HepG2 (cell line): ENCODE data around the gene PGP. TPM values are rescaled to one million over a fixed set of nuclear protein-coding genes. Genes with fewer than 3 reads are reported as not detected.
A peak's percentile ranks its signal among the peaks of the same experiment; 100 is the strongest.

ENCODE experiments used
- EEA1 ChIP-seq: sonication (generic); formaldehyde crosslinking; IDR thresholded peaks from 2 replicates; pipeline ENCODE4 v1.5.1; 2020; ENCODE audit warnings: mild to moderate bottlenecking, missing genetic modification reagents, borderline replicate concordance
- GABPA ChIP-seq, 2 experiments: IDR thresholded peaks; 2 replicates each; pipeline ENCODE4 v1.6.1; 2011 to 2016; ENCODE audit warnings: low read depth in 2 of 2, low read length in 1 of 2, missing biosample characterization in 1 of 2, missing genetic modification characterization in 1 of 2
- GTF3A ChIP-seq: sonication (generic); formaldehyde crosslinking; conservative IDR thresholded peaks from 2 replicates; pipeline ENCODE4 v1.4.0; 2020; ENCODE audit warnings: mild to moderate bottlenecking, missing genetic modification reagents
- MIXL1 ChIP-seq: IDR thresholded peaks from 2 replicates; pipeline ENCODE4 v1.6.1; 2016
- PCBP1 ChIP-seq: fragments of 200-400 bp; formaldehyde crosslinking; IDR thresholded peaks from 2 replicates; pipeline ENCODE4 v1.6.1; 2017; ENCODE audit warnings: mild to moderate bottlenecking, low read depth, low read length, borderline replicate concordance
- ZFAT ChIP-seq: sonication (generic); formaldehyde crosslinking; conservative IDR thresholded peaks from 2 replicates; pipeline ENCODE4 v1.8.1; 2023; ENCODE audit warnings: missing genetic modification reagents, inconsistent platforms
- ZNF263 ChIP-seq: sonication (generic); formaldehyde crosslinking; IDR thresholded peaks from 2 replicates; pipeline ENCODE4 v1.4.0; 2020; ENCODE audit warnings: missing genetic modification reagents
- ZNF264 ChIP-seq: sonication (generic); formaldehyde crosslinking; IDR thresholded peaks from 2 replicates; pipeline ENCODE4 v1.4.0; 2020; ENCODE audit warnings: missing genetic modification reagents
- ZNF383 ChIP-seq: sonication (generic); formaldehyde crosslinking; IDR thresholded peaks from 2 replicates; pipeline ENCODE4 v1.4.0; 2020; ENCODE audit warnings: missing genetic modification reagents, mild to moderate bottlenecking, borderline replicate concordance
- ZNF543 ChIP-seq: sonication (generic); formaldehyde crosslinking; IDR thresholded peaks from 2 replicates; pipeline ENCODE4 v1.4.0; 2020; ENCODE audit warnings: mild to moderate bottlenecking, missing genetic modification reagents
- ZNF552 ChIP-seq: sonication (generic); formaldehyde crosslinking; IDR thresholded peaks from 2 replicates; pipeline ENCODE4 v1.9.0; 2022; ENCODE audit warnings: missing genetic modification reagents, mild to moderate bottlenecking, borderline replicate concordance
- ZNF670 ChIP-seq: sonication (generic); formaldehyde crosslinking; IDR thresholded peaks from 2 replicates; pipeline ENCODE4 v1.8.0; 2022; ENCODE audit warnings: mild to moderate bottlenecking, missing genetic modification reagents, borderline replicate concordance
- ZNF788 ChIP-seq: sonication (generic); formaldehyde crosslinking; IDR thresholded peaks from 2 replicates; pipeline ENCODE4 v1.5.0; 2020; ENCODE audit warnings: mild to moderate bottlenecking, missing genetic modification reagents, borderline replicate concordance
- polyA plus RNA-seq, 8 experiments: library from polyadenylated mRNA; depleted of rRNA in 3 of 8; stranded (reverse) in 7 of 8; unstranded in 1 of 8; fragments of >200 nt; fragmentation: Illumina TruSeq in 4 of 8; extraction: Trizol in 4 of 8; gene quantifications; 2 replicates each; pipeline versions ENCODE4 v1.2.1 to v1.2.3, GENCODE V29; 2011 to 2016; ENCODE audit warnings: low read depth in 4 of 8, missing spikeins in 1 of 8, mixed read lengths in 1 of 8; ENCODE audit not compliant: insufficient read depth in 1 of 8
- total RNA-seq, 5 experiments: library from RNA; depleted of rRNA; stranded (reverse); fragments of >200 nt; fragmentation: Illumina TruSeq; extraction: Trizol; gene quantifications; 2 replicates each; pipeline ENCODE4 v1.2.3, GENCODE V29; 2016; ENCODE audit warnings: low read depth in 1 of 5
- TF ChIP-seq, protein P1 (sequence below), 2 experiments: fragments of 450-650 bp in 1 of 2; sonication (generic) in 1 of 2; formaldehyde crosslinking in 1 of 2; IDR thresholded peaks; 2 replicates each; pipeline versions ENCODE4 v1.6.1 to v1.8.0; 2016 to 2022; ENCODE audit warnings: antibody characterized with exemption in 1 of 2, mild to moderate bottlenecking in 1 of 2, missing genetic modification reagents in 1 of 2
- TF ChIP-seq, protein P2 (sequence below): IDR thresholded peaks from 2 replicates; pipeline ENCODE4 v1.6.1; 2018; ENCODE audit warnings: missing genetic modification reagents
- TF ChIP-seq, protein P3 (sequence below): sonication (generic); formaldehyde crosslinking; IDR thresholded peaks from 2 replicates; pipeline ENCODE4 v1.8.0; 2022; ENCODE audit warnings: mild to moderate bottlenecking, missing genetic modification reagents; ENCODE audit not compliant: insufficient replicate concordance

PGP gene
- total and polyA plus RNA-seq, 2 of the 13 experiments (the other 11 are each of a cell fraction or from before 2014, with no cell fraction given) = 7.3 to 18.3 TPM

DNA sequence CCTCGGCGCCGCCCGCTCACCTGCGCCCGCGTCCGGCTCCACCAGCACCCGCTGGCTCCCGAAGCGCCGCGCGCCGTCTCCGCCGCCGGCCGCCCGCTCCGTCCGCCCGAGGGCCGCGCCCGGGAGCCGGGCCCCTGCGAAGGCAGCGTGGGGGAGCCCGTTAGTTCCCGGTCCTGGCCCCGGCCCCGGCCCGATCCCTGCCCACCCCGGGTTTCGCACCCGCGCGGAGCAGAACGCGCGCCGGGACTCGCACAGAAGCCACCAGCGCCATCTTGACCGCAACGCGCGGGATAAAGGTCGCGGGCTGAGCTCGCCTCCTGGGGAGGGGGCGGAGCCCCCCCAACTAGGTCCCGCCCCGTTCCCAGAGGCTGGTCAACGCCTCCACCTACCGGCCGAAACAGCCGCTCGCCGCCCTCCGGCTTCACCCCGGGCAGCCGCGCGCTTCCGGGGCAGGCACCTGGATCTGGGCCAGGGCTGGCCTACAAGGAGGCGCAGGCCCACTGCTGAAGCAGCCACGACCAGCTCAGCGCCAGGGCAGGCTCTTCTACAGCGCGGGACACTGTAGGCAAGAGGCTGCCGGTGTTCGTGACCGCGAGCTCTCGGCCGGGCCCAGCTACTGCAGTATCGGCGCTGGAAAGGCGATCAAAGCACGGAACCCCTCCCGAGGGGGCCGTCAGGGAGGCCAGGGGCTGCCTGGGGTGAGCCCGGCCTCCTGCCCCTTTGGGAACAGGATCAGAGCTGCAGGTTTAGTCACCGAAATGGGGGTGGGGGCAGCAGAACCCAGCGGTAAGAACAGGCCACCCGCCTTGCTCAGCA is 36.9 kb upstream of the PGP start, which contains the start of gene ECI1 (continued):
- TF ChIP-seq PCBP1 (no peak), ZNF383 (no peak), ZNF670 (peak; percentile 81), GABPA (IDR thresholded peaks at IDR 0.05; ENCODE audit: low read depth, low read length) (peak; percentile 43), GABPA (CRISPR knock-in tag; IDR thresholded peaks at IDR 0.05; ENCODE audit: low read depth) (peak; percentile 80), MIXL1 (CRISPR knock-in tag) (no peak), ZNF543 (CRISPR knock-in tag) (peak; percentile 64; the same call in 1 of the 2 replicates), EEA1 (CRISPR knock-in tag) (no peak), ZFAT (CRISPR knock-in tag) (no peak), ZNF788 (CRISPR knock-in tag) (peak; percentile 88; the same call in 1 of the 2 replicates), ZNF552 (CRISPR knock-in tag) (no peak), ZNF263 (CRISPR knock-in tag) (0 out of 2 replicates have a peak, but pooled peaks have one; percentile 44), ZNF264 (no peak; the same call in 1 of the 2 replicates), GTF3A (CRISPR knock-in tag) (no peak)
- TF ChIP-seq, protein P1, sequence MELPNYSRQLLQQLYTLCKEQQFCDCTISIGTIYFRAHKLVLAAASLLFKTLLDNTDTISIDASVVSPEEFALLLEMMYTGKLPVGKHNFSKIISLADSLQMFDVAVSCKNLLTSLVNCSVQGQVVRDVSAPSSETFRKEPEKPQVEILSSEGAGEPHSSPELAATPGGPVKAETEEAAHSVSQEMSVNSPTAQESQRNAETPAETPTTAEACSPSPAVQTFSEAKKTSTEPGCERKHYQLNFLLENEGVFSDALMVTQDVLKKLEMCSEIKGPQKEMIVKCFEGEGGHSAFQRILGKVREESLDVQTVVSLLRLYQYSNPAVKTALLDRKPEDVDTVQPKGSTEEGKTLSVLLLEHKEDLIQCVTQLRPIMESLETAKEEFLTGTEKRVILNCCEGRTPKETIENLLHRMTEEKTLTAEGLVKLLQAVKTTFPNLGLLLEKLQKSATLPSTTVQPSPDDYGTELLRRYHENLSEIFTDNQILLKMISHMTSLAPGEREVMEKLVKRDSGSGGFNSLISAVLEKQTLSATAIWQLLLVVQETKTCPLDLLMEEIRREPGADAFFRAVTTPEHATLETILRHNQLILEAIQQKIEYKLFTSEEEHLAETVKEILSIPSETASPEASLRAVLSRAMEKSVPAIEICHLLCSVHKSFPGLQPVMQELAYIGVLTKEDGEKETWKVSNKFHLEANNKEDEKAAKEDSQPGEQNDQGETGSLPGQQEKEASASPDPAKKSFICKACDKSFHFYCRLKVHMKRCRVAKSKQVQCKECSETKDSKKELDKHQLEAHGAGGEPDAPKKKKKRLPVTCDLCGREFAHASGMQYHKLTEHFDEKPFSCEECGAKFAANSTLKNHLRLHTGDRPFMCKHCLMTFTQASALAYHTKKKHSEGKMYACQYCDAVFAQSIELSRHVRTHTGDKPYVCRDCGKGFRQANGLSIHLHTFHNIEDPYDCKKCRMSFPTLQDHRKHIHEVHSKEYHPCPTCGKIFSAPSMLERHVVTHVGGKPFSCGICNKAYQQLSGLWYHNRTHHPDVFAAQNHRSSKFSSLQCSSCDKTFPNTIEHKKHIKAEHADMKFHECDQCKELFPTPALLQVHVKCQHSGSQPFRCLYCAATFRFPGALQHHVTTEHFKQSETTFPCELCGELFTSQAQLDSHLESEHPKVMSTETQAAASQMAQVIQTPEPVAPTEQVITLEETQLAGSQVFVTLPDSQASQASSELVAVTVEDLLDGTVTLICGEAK (IDR thresholded peaks at IDR 0.05) = no peak
- TF ChIP-seq, protein P1 (CRISPR knock-in tag; IDR thresholded peaks at IDR 0.05) = peak; percentile 49; the same call in 1 of the 2 replicates
- TF ChIP-seq, protein P2, sequence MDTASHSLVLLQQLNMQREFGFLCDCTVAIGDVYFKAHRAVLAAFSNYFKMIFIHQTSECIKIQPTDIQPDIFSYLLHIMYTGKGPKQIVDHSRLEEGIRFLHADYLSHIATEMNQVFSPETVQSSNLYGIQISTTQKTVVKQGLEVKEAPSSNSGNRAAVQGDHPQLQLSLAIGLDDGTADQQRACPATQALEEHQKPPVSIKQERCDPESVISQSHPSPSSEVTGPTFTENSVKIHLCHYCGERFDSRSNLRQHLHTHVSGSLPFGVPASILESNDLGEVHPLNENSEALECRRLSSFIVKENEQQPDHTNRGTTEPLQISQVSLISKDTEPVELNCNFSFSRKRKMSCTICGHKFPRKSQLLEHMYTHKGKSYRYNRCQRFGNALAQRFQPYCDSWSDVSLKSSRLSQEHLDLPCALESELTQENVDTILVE (CRISPR knock-in tag) = peak; percentile 72; the same call in 1 of the 2 replicates
- TF ChIP-seq, protein P3, sequence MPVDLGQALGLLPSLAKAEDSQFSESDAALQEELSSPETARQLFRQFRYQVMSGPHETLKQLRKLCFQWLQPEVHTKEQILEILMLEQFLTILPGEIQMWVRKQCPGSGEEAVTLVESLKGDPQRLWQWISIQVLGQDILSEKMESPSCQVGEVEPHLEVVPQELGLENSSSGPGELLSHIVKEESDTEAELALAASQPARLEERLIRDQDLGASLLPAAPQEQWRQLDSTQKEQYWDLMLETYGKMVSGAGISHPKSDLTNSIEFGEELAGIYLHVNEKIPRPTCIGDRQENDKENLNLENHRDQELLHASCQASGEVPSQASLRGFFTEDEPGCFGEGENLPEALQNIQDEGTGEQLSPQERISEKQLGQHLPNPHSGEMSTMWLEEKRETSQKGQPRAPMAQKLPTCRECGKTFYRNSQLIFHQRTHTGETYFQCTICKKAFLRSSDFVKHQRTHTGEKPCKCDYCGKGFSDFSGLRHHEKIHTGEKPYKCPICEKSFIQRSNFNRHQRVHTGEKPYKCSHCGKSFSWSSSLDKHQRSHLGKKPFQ (CRISPR knock-in tag) = no peak
